ENCODE data around the gene ABTB2. TPM values are rescaled to one million over a fixed set of nuclear protein-coding genes. Genes with fewer than 3 reads are reported as not detected.

ABTB2 gene
- total RNA-seq, 1 experiment from 2014 or later: 5.5 TPM

DNA sequence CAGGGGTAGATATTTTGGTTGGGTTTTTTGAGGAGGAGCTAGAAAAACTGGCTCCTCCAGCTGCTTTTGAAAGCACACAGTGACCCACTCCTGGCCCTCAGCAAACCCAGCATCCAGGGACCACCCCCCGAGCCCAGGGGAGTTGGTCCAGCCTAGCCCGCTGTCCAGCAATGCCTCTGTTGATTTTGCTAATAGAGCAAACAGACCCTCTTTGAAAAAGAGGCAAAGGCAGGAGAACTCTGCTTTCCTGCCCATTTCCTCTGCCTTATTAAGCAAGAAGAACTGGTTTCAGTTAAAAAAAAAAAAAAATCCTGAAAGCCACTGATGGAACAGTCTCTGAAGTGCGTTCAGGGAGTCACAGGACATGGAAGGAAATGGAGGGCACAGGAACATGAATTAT is 25.3 kb downstream of the ABTB2 start:
- H3K14ac ChIP-seq (ENCODE audit: insufficient read depth, low read length): no peak overlapping the region
- no peak overlapping the region for H3K56ac ChIP-seq (ENCODE audit: insufficient read length, low read depth, low read length)
- H3K79me1 ChIP-seq (ENCODE audit: insufficient read depth, low read depth, low read length, poor library complexity, severe bottlenecking): no peaks in the 10 kb centered on the region
- H2BK5ac ChIP-seq (ENCODE audit: insufficient read length, low read length): no peak overlapping the region
- H2AFZ ChIP-seq (ENCODE audit: low read length): no peak overlapping the region
- H2BK20ac ChIP-seq (ENCODE audit: low read depth, low read length, poor library complexity, severe bottlenecking): no peak overlapping the region
- H2BK120ac ChIP-seq (ENCODE audit: low read depth, low read length, poor library complexity, severe bottlenecking): no peak overlapping the region
- Mint-ChIP-seq H3K4me3 (no peak overlapping the region), H3K4me1 (peaks cover 21% of the 10 kb centered on the region in 2 experiments), H3K9me3 (no peaks in the 10 kb centered on the region), H3K27ac (no peak overlapping the region), H3K36me3 (ENCODE audit: insufficient read depth in 1 of 3, low read depth in 3 of 3) (no peaks in the 10 kb centered on the region), H3K27me3 (ENCODE audit: low read depth) (no peaks in the 10 kb centered on the region)
- H3K27ac ChIP-seq (ENCODE audit: insufficient read length, low read depth, low read length): no peak overlapping the region
- H4K20me1 ChIP-seq (ENCODE audit: control insufficient read depth, insufficient read depth, insufficient read length): no peaks in the 10 kb centered on the region
- no peak overlapping the region for H3K18ac ChIP-seq (ENCODE audit: insufficient read length, low read depth, low read length)
- no peak overlapping the region for H4K5ac ChIP-seq (ENCODE audit: insufficient read length, low read depth, low read length)
- H4K91ac ChIP-seq (ENCODE audit: insufficient read length, low read depth, low read length): no peak overlapping the region
- H3K9ac ChIP-seq (ENCODE audit: extremely low read depth, insufficient read length, low read length): no peak overlapping the region
- no peaks in the 10 kb centered on the region for H3K9me3 ChIP-seq (ENCODE audit: control insufficient read depth, low read depth, low read length)
- H3K23me2 ChIP-seq (ENCODE audit: insufficient read length, low read depth, low read length, poor library complexity, severe bottlenecking): no peaks in the 10 kb centered on the region
- no peaks in the 10 kb centered on the region for H3K79me2 ChIP-seq (ENCODE audit: insufficient read depth, low read length)
- H2AK5ac ChIP-seq (ENCODE audit: insufficient read length, low read length): no peak overlapping the region
- H3K27me3 ChIP-seq (ENCODE audit: insufficient read depth, low read length): no peaks in the 10 kb centered on the region
- H3T11ph ChIP-seq (ENCODE audit: low read length): no peak overlapping the region
- no CpG with 5 or more reads among the region's 3 CpGs for WGBS (ENCODE audit: extremely low coverage, insufficient read length, low lambda C conversion rate)
- no peak overlapping the region for H3K4me2 ChIP-seq (ENCODE audit: insufficient read depth, insufficient read length, low read length)
- no peak for DNase-seq
- no peak overlapping the region for H2BK15ac ChIP-seq (ENCODE audit: low read depth, low read length)
- no peak for TF ChIP-seq CTCF (conservative IDR thresholded peaks at IDR 0.05)
- H4K8ac ChIP-seq (replicated peaks; ENCODE audit: insufficient read length, low read depth, low read length): no peak overlapping the region
- no peak overlapping the region for H3K4ac ChIP-seq (ENCODE audit: low read depth, low read length)
- H3K23ac ChIP-seq (ENCODE audit: insufficient read length, low read depth, low read length): no peak overlapping the region
- no peak overlapping the region for H2BK12ac ChIP-seq (ENCODE audit: insufficient read length, low read depth, low read length)
- no peaks in the 10 kb centered on the region for H3K4me1 ChIP-seq (ENCODE audit: insufficient read depth, low read length)
